K562 (cell line): Measurements from ENCODE around the gene TAAR8. TPM values are rescaled to one million over a fixed set of nuclear protein-coding genes. Genes with fewer than 3 reads are reported as not detected.

Source experiments
- ATAC-seq: fragments of 200-7000 bp; cut with Tn5 transposase; 3 replicates; pipeline ENCODE4 v1.9.1; 2020; ENCODE audit warnings: moderate library complexity
- BruUV-seq: library from RNA; stranded (reverse); fragments of 400-500 nt; replicated peaks from 2 replicates; lab custom pipeline; 2021; lab: Mats Ljungman, UMichigan
- CTCF ChIA-PET: fragments of 300-600 bp; formaldehyde crosslinking; extraction: SDS; loops from one replicate; lab custom pipeline; 2021; ENCODE audit warnings: low intra/inter-chr PET ratio; lab: Yijun Ruan, JAX
- POLR2A ChIA-PET: fragments of 300-600, 350-650 bp; sonication (Branson Sonifier 250); formaldehyde crosslinking; extraction: SDS; loops from one replicate; lab custom pipeline; 2021; ENCODE audit warnings: antibody characterized with exemption, inconsistent platforms; lab: Yijun Ruan, JAX
- DNase-seq, 4 experiments: peaks; one replicate each; pipeline versions ENCODE4 v3.0.0 to v3.0.0-alpha.2; 2011 to 2018; ENCODE audit warnings: low spot score in 3 of 4, mixed read lengths in 3 of 4; ENCODE audit errors: extremely low read depth in 1 of 4
- FAIRE-seq: peaks from 2 replicates; lab custom pipeline; 2011; peaks lifted over from hg19 to GRCh38; lab: Jason Lieb, UNC
- H2AFZ ChIP-seq: 2 replicates; pipeline ENCODE4 v1.6.0; 2011; ENCODE audit warnings: low read depth, low read length, control low read depth, inconsistent platforms
- H3K27ac ChIP-seq: fragments of 200-600 bp; 3 replicates; pipeline ENCODE4 v1.8.0; 2011; ENCODE audit warnings: low read depth, mild to moderate bottlenecking, control low read depth, inconsistent platforms, low read length, moderate library complexity, mixed read lengths; ENCODE audit errors: extremely low read depth
- H3K27me3 ChIP-seq, 2 experiments: fragments of 300-600 bp in 1 of 2; 2 replicates in 1 of 2; 3 replicates in 1 of 2; pipeline versions ENCODE4 v1.6.0 to v1.8.0; 2011; ENCODE audit warnings: inconsistent platforms in 2 of 2, low read length in 2 of 2, mild to moderate bottlenecking in 1 of 2, mixed read lengths in 1 of 2, moderate library complexity in 1 of 2; ENCODE audit not compliant: control insufficient read depth in 2 of 2, insufficient read depth in 2 of 2
- H3K36me3 ChIP-seq: fragments of 300-600 bp; 3 replicates; pipeline ENCODE4 v1.8.0; 2011; ENCODE audit warnings: mild to moderate bottlenecking, low read length, inconsistent platforms; ENCODE audit not compliant: control insufficient read depth, insufficient read depth
- H3K4me1 ChIP-seq, 2 experiments: fragments of 200-600 bp in 1 of 2; replicated peaks in 1 of 2; 2 replicates in 1 of 2; 3 replicates in 1 of 2; pipeline versions ENCODE4 v1.5.1 to v1.8.0; 2011; ENCODE audit warnings: inconsistent platforms in 2 of 2, low read length in 2 of 2, mild to moderate bottlenecking in 1 of 2, mixed read lengths in 1 of 2, moderate library complexity in 1 of 2; ENCODE audit not compliant: control insufficient read depth in 2 of 2, insufficient read depth in 2 of 2
- H3K4me2 ChIP-seq: 2 replicates; pipeline ENCODE4 v1.6.1; 2011; ENCODE audit warnings: low read length, control low read depth, inconsistent platforms, mixed read lengths; ENCODE audit not compliant: insufficient read depth
- H3K4me3 ChIP-seq: fragments of 200-600 bp; sonication (generic), shearing (Covaris generic); 2 replicates; pipeline ENCODE4 v1.5.1; 2016; ENCODE audit warnings: control low read depth, inconsistent platforms
- H3K79me2 ChIP-seq: fragments of 200-600 bp; 3 replicates; pipeline ENCODE4 v1.8.0; 2011; ENCODE audit warnings: low read length, inconsistent platforms; ENCODE audit not compliant: control insufficient read depth, insufficient read depth
- H3K9ac ChIP-seq, 2 experiments: 2 replicates each; pipeline versions ENCODE4 v1.6.0 to v1.6.1; 2011; ENCODE audit warnings: low read depth in 2 of 2, low read length in 2 of 2, control low read depth in 1 of 2, inconsistent platforms in 1 of 2, mild to moderate bottlenecking in 1 of 2, mixed read lengths in 1 of 2; ENCODE audit not compliant: insufficient read depth in 1 of 2
- H3K9me1 ChIP-seq: one replicate; pipeline ENCODE4 v1.6.0; 2011; ENCODE audit warnings: inconsistent platforms, mild to moderate bottlenecking, low read length, moderate library complexity; ENCODE audit not compliant: control insufficient read depth, insufficient read depth
- H3K9me3 ChIP-seq: replicated peaks from 2 replicates; pipeline ENCODE4 v1.5.1; 2011; ENCODE audit warnings: low read depth, low read length, inconsistent platforms; ENCODE audit not compliant: control insufficient read depth, insufficient read depth
- H4K20me1 ChIP-seq: replicated peaks from 2 replicates; pipeline ENCODE4 v1.6.1; 2011; ENCODE audit warnings: low read length, inconsistent platforms, mixed read lengths; ENCODE audit not compliant: control insufficient read depth, insufficient read depth
- ELF1 ChIP-seq: fragments of 200-800 bp; sonication (Bioruptor generic); IDR thresholded peaks from 2 replicates; pipeline ENCODE4 v1.6.1; 2016; ENCODE audit warnings: missing genetic modification characterization, missing compliant biosample characterization
- KAT7 ChIP-seq: sonication (generic); formaldehyde crosslinking; IDR thresholded peaks from 2 replicates; pipeline ENCODE4 v1.8.0; 2022; ENCODE audit warnings: missing genetic modification reagents, mild to moderate bottlenecking, borderline replicate concordance
- MCM2 ChIP-seq: fragments of 450-650 bp; IDR thresholded peaks from 2 replicates; pipeline ENCODE4 v1.6.1; 2017; ENCODE audit warnings: low read depth, mild to moderate bottlenecking
- RCOR1 ChIP-seq, 2 experiments: IDR thresholded peaks; 2 replicates each; pipeline ENCODE4 v1.6.1; 2012; ENCODE audit warnings: low read depth in 2 of 2, low read length in 2 of 2, borderline replicate concordance in 1 of 2, improper control_type of control experiment in 1 of 2
- RFX5 ChIP-seq: IDR thresholded peaks from 2 replicates; pipeline ENCODE4 v1.6.1; 2011; ENCODE audit warnings: low read depth, mild to moderate bottlenecking, improper control_type of control experiment, low read length
- TBP ChIP-seq: optimal IDR thresholded peaks from 2 replicates; pipeline ENCODE3; 2011; ENCODE audit warnings: low read depth, low read length, improper control_type of control experiment
- ZNF41 ChIP-seq: fragments of 250-450 bp; sonication (Bioruptor Pico); conservative IDR thresholded peaks from 2 replicates; pipeline ENCODE4 v1.4.0; 2020; ENCODE audit warnings: mild to moderate bottlenecking
- WGBS: fragments of 100-300 bp; shearing (Covaris generic); methylation state at CpG from one replicate; pipeline ENCODE4 v1.1.6; 2016; ENCODE audit warnings: low coverage, mixed read lengths; ENCODE audit not compliant: insufficient coverage; ENCODE audit errors: missing lambda C conversion rate; 5-methylcytosine and 5-hydroxymethylcytosine counted together
- in situ Hi-C: fragments of 300-500 bp; cut with MboI; formaldehyde crosslinking; loops from 4 replicates; pipeline ENCODE4 v1.15.0; 2018; ENCODE audit warnings: inconsistent platforms, mixed read lengths
- intact Hi-C: fragments of 100-400 bp; cut with micrococcal nuclease; formaldehyde crosslinking; loops from 2 replicates; pipeline ENCODE4 v1.14.2; 2022
- polyA plus RNA-seq, 8 experiments: library from polyadenylated mRNA; depleted of rRNA in 4 of 8; stranded (reverse) in 5 of 8; unstranded in 3 of 8; fragments of >200 nt; fragmentation: Nextera tagmentation in 2 of 8; fragmentation: Illumina TruSeq in 1 of 8; extraction: Ambion mirVana in 2 of 8; extraction: Trizol in 1 of 8; gene quantifications; 2 replicates each; pipeline versions ENCODE4 v1.2.1 to v1.2.3, GENCODE V29; 2011 to 2014; ENCODE audit warnings: inconsistent platforms in 1 of 8, missing spikeins in 1 of 8
- total RNA-seq, 7 experiments: library from RNA; depleted of rRNA in 6 of 7; stranded (reverse); fragments of >200 nt in 6 of 7; fragmentation: Illumina TruSeq in 2 of 7; extraction: Trizol in 2 of 7; gene quantifications; 2 replicates each; pipeline versions ENCODE4 v1.2.1 to v1.2.3, GENCODE V29; 2011 to 2021; ENCODE audit warnings: low replicate concordance in 1 of 7
- TF ChIP-seq, protein P1 (sequence below): fragments of 250-450 bp; sonication (Bioruptor Pico); IDR thresholded peaks from 2 replicates; pipeline ENCODE4 v1.5.0; 2021; ENCODE audit warnings: mild to moderate bottlenecking, moderate library complexity
- TF ChIP-seq, protein P2 (sequence below): sonication (generic); formaldehyde crosslinking; IDR thresholded peaks from 2 replicates; pipeline ENCODE4 v1.8.0; 2022; ENCODE audit warnings: missing genetic modification reagents, mild to moderate bottlenecking, borderline replicate concordance

The TAAR8 gene
- total and polyA plus RNA-seq, 9 of the 15 experiments (the other 6 are each of a cell fraction or from before 2014, with no cell fraction given) = not detected

GRCh38 chr6:132512638-132513632 is 39.5 kb upstream of the TAAR8 start, which contains the start of gene STX7:
Gene STX7 (minus strand): TSS chr6:132513116. CDS start chr6:132503530, 9,586 bp downstream.
- peaks cover 48% of the 10 kb centered on the region for H3K79me2 ChIP-seq
- TSS peak; percentile 50 for BruUV-seq
- peak; percentile 47 for TF ChIP-seq TBP
- TF ChIP-seq MCM2 = no peak
- no peak for TF ChIP-seq ZNF41 (CRISPR knock-in tag)
- TF ChIP-seq, protein P1, sequence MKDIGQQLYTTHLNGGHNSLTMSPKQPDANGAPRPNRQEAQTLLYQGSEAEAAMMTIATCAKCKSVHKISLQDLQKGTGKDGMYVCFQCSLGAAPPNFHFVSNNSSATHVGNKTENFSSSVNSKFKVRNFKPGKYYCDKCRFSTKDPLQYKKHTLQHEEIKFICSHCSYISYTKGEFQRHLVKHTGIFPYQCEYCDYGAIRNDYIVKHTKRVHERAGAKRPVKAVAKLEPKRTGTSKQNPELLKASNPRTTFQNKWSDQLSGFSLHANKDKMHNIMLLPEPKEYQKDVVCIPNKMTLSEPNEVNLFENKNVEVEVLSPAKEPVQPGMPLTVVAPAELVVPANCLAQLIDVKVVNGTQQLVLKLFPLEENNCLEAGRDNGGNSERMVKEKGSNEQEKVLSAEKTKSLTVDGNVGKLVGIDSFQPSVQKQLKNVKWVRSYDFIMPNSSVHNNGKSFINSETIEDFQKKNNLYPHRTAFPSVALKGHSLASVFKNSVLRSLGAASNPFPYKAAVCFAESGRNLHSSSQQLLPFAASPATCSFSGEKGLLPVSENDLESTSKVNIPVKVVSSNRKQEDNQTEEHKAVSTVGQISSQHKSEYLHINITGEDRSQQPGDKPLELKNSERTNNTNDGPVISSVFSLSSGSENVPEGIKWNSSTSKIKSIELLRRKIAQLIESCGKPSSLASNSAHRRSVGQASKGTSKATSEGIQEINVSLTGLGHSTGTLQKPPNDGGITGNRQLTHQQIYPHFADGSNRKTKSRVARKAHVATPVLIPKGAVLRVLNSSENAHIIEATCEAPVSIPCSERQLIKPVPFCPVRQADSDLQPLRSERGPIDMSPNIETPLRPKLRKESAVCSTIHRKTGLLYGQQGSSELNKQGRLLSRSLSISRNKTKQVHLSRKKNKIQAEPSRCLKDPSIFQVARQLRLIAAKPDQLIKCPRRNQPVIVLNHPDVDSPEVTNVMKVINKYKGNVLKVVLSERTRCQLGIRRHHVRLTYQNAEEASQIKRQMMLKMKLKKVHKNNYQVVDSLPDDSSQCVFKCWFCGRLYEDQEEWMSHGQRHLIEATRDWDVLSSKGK (CRISPR knock-in tag) = no peak
- peak; percentile 97 for TF ChIP-seq KAT7 (CRISPR knock-in tag)
- 0 out of 4 replicates have a peak, but pooled peaks of 1 of the 2 experiments have one; percentile 22 for TF ChIP-seq RCOR1 (IDR thresholded peaks at IDR 0.05; ENCODE audit: borderline replicate concordance in 1 of 2, low read depth in 2 of 2, low read length in 2 of 2)
- peak; percentile 76 for TF ChIP-seq ELF1
- TF ChIP-seq, protein P2, sequence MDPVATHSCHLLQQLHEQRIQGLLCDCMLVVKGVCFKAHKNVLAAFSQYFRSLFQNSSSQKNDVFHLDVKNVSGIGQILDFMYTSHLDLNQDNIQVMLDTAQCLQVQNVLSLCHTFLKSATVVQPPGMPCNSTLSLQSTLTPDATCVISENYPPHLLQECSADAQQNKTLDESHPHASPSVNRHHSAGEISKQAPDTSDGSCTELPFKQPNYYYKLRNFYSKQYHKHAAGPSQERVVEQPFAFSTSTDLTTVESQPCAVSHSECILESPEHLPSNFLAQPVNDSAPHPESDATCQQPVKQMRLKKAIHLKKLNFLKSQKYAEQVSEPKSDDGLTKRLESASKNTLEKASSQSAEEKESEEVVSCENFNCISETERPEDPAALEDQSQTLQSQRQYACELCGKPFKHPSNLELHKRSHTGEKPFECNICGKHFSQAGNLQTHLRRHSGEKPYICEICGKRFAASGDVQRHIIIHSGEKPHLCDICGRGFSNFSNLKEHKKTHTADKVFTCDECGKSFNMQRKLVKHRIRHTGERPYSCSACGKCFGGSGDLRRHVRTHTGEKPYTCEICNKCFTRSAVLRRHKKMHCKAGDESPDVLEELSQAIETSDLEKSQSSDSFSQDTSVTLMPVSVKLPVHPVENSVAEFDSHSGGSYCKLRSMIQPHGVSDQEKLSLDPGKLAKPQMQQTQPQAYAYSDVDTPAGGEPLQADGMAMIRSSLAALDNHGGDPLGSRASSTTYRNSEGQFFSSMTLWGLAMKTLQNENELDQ (CRISPR knock-in tag) = no peak; the same call in 1 of the 2 replicates
- TF ChIP-seq RFX5 = no peak

More at GRCh38 chr6:132512638-132513632, 39.5 kb upstream of the TAAR8 start, which contains the start of gene STX7:
- Histone ChIP-seq H3K9ac (peak within 1 kb of the TSS; percentile 73 to 90), H3K9me3 (no peaks in the 10 kb centered on the region), H3K27ac (peak within 1 kb of the TSS; percentile 65), H2AFZ (peak within 1 kb of the TSS; percentile 86), H3K27me3 (no peaks in the 10 kb centered on the region), H3K4me1 (peaks cover 0 to 14% of the 10 kb centered on the region in 2 experiments; a peak in 2 of 5 replicates), H3K36me3 (peaks cover 7% of the 10 kb centered on the region; the same call in 2 of the 3 replicates), H3K4me2 (peak within 1 kb of the TSS; percentile 85), H4K20me1 (no peaks in the 10 kb centered on the region), H3K4me3 (peak within 1 kb of the TSS; percentile 77), H3K9me1 (no peaks in the 10 kb centered on the region)
- under 1% methylated on average over 37 of the region's 67 CpGs for WGBS
- in situ Hi-C loops (loop anchor here (25.0 kb wide), 1 partner anchor 1574 kb away; no protein-coding TSS in a partner anchor), intact Hi-C loops (loop anchor here (5.0 kb wide), 1 partner anchor 299 kb away; the partner anchor contains the start of gene RPS12)
- ChIA-PET CTCF (no interaction called here), POLR2A (interaction anchor here (0.6 to 1.5 kb wide), 4 partner anchors 13 to 424 kb away, joined by 3 to 12 read pairs (median 4); partner anchors contain the start of gene RPS12)
- ATAC-seq = peak; percentile 96
- peak; percentile 92 to 96 (median 94) for DNase-seq
- peak; percentile 96 for FAIRE-seq
